ENCODE measurements around the gene COA6.

The COA6 gene

GRCh38 chr1:234405676-234406075, 32.4 kb downstream of the COA6 start:
- Histone ChIP-seq H3K27me3 (ENCODE audit: control insufficient read depth in 5 of 5, insufficient read depth in 4 of 5, low read length in 5 of 5) (no peaks in the 10 kb centered on the region), H3K4me3 (ENCODE audit: low read depth in 1 of 5, low read length in 5 of 5) (no peak overlapping the region), H3K27ac (ENCODE audit: low read depth, low read length) (no peak overlapping the region), H3K4me1 (ENCODE audit: control insufficient read depth in 5 of 5, insufficient read depth in 5 of 5, low read length in 5 of 5) (peaks cover 0 to 10% (median 5%) of the 10 kb centered on the region in 5 donors), H3K9me3 (ENCODE audit: control insufficient read depth in 5 of 5, low read length in 5 of 5) (no peaks in the 10 kb centered on the region), H3K9ac (ENCODE audit: low read length in 5 of 5) (no peak overlapping the region), H3K36me3 (ENCODE audit: control insufficient read depth in 5 of 5, insufficient read depth in 5 of 5, low read length in 5 of 5) (peaks cover 9 to 16% (median 13%) of the 10 kb centered on the region in 5 donors)

- no peaks in the 10 kb centered on the region for H3K9me3 ChIP-seq (ENCODE audit: control insufficient read depth in 5 of 5, low read length in 5 of 5)
- no peak overlapping the region for H3K27ac ChIP-seq (ENCODE audit: low read depth, low read length)
- H3K27me3 ChIP-seq (ENCODE audit: control insufficient read depth in 5 of 5, insufficient read depth in 4 of 5, low read length in 5 of 5) = no peaks in the 10 kb centered on the region
- H3K9ac ChIP-seq (ENCODE audit: low read length in 5 of 5) = no peak overlapping the region
- no peak overlapping the region for H3K4me3 ChIP-seq (ENCODE audit: low read depth in 1 of 5, low read length in 5 of 5)
- peaks cover 11 to 19% (median 13%) of the 10 kb centered on the region in 5 donors for H3K36me3 ChIP-seq (ENCODE audit: control insufficient read depth in 5 of 5, insufficient read depth in 5 of 5, low read length in 5 of 5)
- H3K4me1 ChIP-seq (ENCODE audit: control insufficient read depth in 5 of 5, insufficient read depth in 5 of 5, low read length in 5 of 5) = no peaks in the 10 kb centered on the region
Observed at GRCh38 chr1:234406871-234407270, 33.6 kb downstream of the COA6 start.

- Histone ChIP-seq H3K36me3 (ENCODE audit: control insufficient read depth in 5 of 5, insufficient read depth in 5 of 5, low read length in 5 of 5) (peaks cover 11 to 30% (median 26%) of the 10 kb centered on the region in 5 donors), H3K27ac (ENCODE audit: low read depth, low read length) (no peak overlapping the region), H3K4me1 (ENCODE audit: control insufficient read depth in 5 of 5, insufficient read depth in 5 of 5, low read length in 5 of 5) (no peaks in the 10 kb centered on the region), H3K9ac (ENCODE audit: low read length in 5 of 5) (no peak overlapping the region), H3K9me3 (ENCODE audit: control insufficient read depth in 5 of 5, low read length in 5 of 5) (no peaks in the 10 kb centered on the region), H3K4me3 (ENCODE audit: low read depth in 1 of 5, low read length in 5 of 5) (no peak overlapping the region), H3K27me3 (ENCODE audit: control insufficient read depth in 5 of 5, insufficient read depth in 4 of 5, low read length in 5 of 5) (no peaks in the 10 kb centered on the region)
Observed at GRCh38 chr1:234408757-234409156, 35.5 kb downstream of the COA6 start.

- no peaks in the 10 kb centered on the region for H3K9me3 ChIP-seq (ENCODE audit: control insufficient read depth in 5 of 5, low read length in 5 of 5)
- H3K9ac ChIP-seq (ENCODE audit: low read length in 5 of 5) = no peak overlapping the region
- no peak overlapping the region for H3K4me3 ChIP-seq (ENCODE audit: low read depth in 1 of 5, low read length in 5 of 5)
- H3K27ac ChIP-seq (ENCODE audit: low read depth, low read length) = no peak overlapping the region
- H3K27me3 ChIP-seq (ENCODE audit: control insufficient read depth in 5 of 5, insufficient read depth in 4 of 5, low read length in 5 of 5) = no peaks in the 10 kb centered on the region
- peaks cover 11 to 36% (median 27%) of the 10 kb centered on the region in 5 donors for H3K36me3 ChIP-seq (ENCODE audit: control insufficient read depth in 5 of 5, insufficient read depth in 5 of 5, low read length in 5 of 5)
- no peaks in the 10 kb centered on the region for H3K4me1 ChIP-seq (ENCODE audit: control insufficient read depth in 5 of 5, insufficient read depth in 5 of 5, low read length in 5 of 5)
Observed at GRCh38 chr1:234409328-234409727, 36.1 kb downstream of the COA6 start.

- Histone ChIP-seq H3K9me3 (ENCODE audit: control insufficient read depth in 5 of 5, low read length in 5 of 5) (no peaks in the 10 kb centered on the region), H3K4me1 (ENCODE audit: control insufficient read depth in 5 of 5, insufficient read depth in 5 of 5, low read length in 5 of 5) (no peaks in the 10 kb centered on the region), H3K27ac (ENCODE audit: low read depth, low read length) (no peak overlapping the region), H3K9ac (ENCODE audit: low read length in 5 of 5) (no peak overlapping the region), H3K4me3 (ENCODE audit: low read depth in 1 of 5, low read length in 5 of 5) (no peak overlapping the region), H3K36me3 (ENCODE audit: control insufficient read depth in 5 of 5, insufficient read depth in 5 of 5, low read length in 5 of 5) (peaks cover 22 to 52% (median 36%) of the 10 kb centered on the region in 5 donors), H3K27me3 (ENCODE audit: control insufficient read depth in 5 of 5, insufficient read depth in 4 of 5, low read length in 5 of 5) (no peaks in the 10 kb centered on the region)
Observed at GRCh38 chr1:234412830-234413229, 39.6 kb downstream of the COA6 start.

- Histone ChIP-seq H3K27ac (ENCODE audit: low read depth, low read length) (no peak overlapping the region), H3K36me3 (ENCODE audit: control insufficient read depth in 5 of 5, insufficient read depth in 5 of 5, low read length in 5 of 5) (peaks cover 24 to 52% (median 36%) of the 10 kb centered on the region in 5 donors), H3K9ac (ENCODE audit: low read length in 5 of 5) (no peak overlapping the region), H3K9me3 (ENCODE audit: control insufficient read depth in 5 of 5, low read length in 5 of 5) (no peaks in the 10 kb centered on the region), H3K4me1 (ENCODE audit: control insufficient read depth in 5 of 5, insufficient read depth in 5 of 5, low read length in 5 of 5) (no peaks in the 10 kb centered on the region), H3K4me3 (ENCODE audit: low read depth in 1 of 5, low read length in 5 of 5) (no peak overlapping the region), H3K27me3 (ENCODE audit: control insufficient read depth in 5 of 5, insufficient read depth in 4 of 5, low read length in 5 of 5) (no peaks in the 10 kb centered on the region)
Observed at GRCh38 chr1:234413485-234413884, 40.2 kb downstream of the COA6 start.

- H3K9me3 ChIP-seq (ENCODE audit: control insufficient read depth in 5 of 5, low read length in 5 of 5) = no peaks in the 10 kb centered on the region
- H3K9ac ChIP-seq (ENCODE audit: low read length in 5 of 5) = no peak overlapping the region
- H3K4me1 ChIP-seq (ENCODE audit: control insufficient read depth in 5 of 5, insufficient read depth in 5 of 5, low read length in 5 of 5) = no peaks in the 10 kb centered on the region
- peaks cover 24 to 50% (median 35%) of the 10 kb centered on the region in 5 donors for H3K36me3 ChIP-seq (ENCODE audit: control insufficient read depth in 5 of 5, insufficient read depth in 5 of 5, low read length in 5 of 5)
- H3K27ac ChIP-seq (ENCODE audit: low read depth, low read length) = no peak overlapping the region
- H3K4me3 ChIP-seq (ENCODE audit: low read depth in 1 of 5, low read length in 5 of 5) = no peak overlapping the region
- no peaks in the 10 kb centered on the region for H3K27me3 ChIP-seq (ENCODE audit: control insufficient read depth in 5 of 5, insufficient read depth in 4 of 5, low read length in 5 of 5)
Observed at GRCh38 chr1:234413990-234414389, 40.7 kb downstream of the COA6 start.

GRCh38 chr1:234427950-234428646, 54.8 kb downstream of the COA6 start:
- Histone ChIP-seq H3K27ac (ENCODE audit: low read depth, low read length) (no peak overlapping the region), H3K4me1 (ENCODE audit: control insufficient read depth in 5 of 5, insufficient read depth in 5 of 5, low read length in 5 of 5) (peaks cover 0 to 17% (median 0%) of the 10 kb centered on the region in 5 donors), H3K27me3 (ENCODE audit: control insufficient read depth in 5 of 5, insufficient read depth in 4 of 5, low read length in 5 of 5) (no peaks in the 10 kb centered on the region), H3K9me3 (ENCODE audit: control insufficient read depth in 5 of 5, low read length in 5 of 5) (no peaks in the 10 kb centered on the region), H3K4me3 (ENCODE audit: low read depth in 1 of 5, low read length in 5 of 5) (no peak overlapping the region), H3K9ac (ENCODE audit: low read length in 5 of 5) (no peak overlapping the region), H3K36me3 (ENCODE audit: control insufficient read depth in 5 of 5, insufficient read depth in 5 of 5, low read length in 5 of 5) (peaks cover 19 to 53% (median 26%) of the 10 kb centered on the region in 5 donors)

- H3K9me3 ChIP-seq (ENCODE audit: control insufficient read depth in 5 of 5, low read length in 5 of 5) = no peaks in the 10 kb centered on the region
- no peak overlapping the region for H3K9ac ChIP-seq (ENCODE audit: low read length in 5 of 5)
- peaks cover 21 to 61% (median 26%) of the 10 kb centered on the region in 5 donors for H3K36me3 ChIP-seq (ENCODE audit: control insufficient read depth in 5 of 5, insufficient read depth in 5 of 5, low read length in 5 of 5)
- peaks cover 0 to 17% (median 0%) of the 10 kb centered on the region in 5 donors for H3K4me1 ChIP-seq (ENCODE audit: control insufficient read depth in 5 of 5, insufficient read depth in 5 of 5, low read length in 5 of 5)
- H3K27ac ChIP-seq (ENCODE audit: low read depth, low read length) = no peak overlapping the region
- no peak overlapping the region for H3K4me3 ChIP-seq (ENCODE audit: low read depth in 1 of 5, low read length in 5 of 5)
- H3K27me3 ChIP-seq (ENCODE audit: control insufficient read depth in 5 of 5, insufficient read depth in 4 of 5, low read length in 5 of 5) = no peaks in the 10 kb centered on the region
Observed at GRCh38 chr1:234429434-234429806, 56.2 kb downstream of the COA6 start.

- H3K9ac ChIP-seq (ENCODE audit: low read length in 5 of 5) = no peak overlapping the region
- no peaks in the 10 kb centered on the region for H3K9me3 ChIP-seq (ENCODE audit: control insufficient read depth in 5 of 5, low read length in 5 of 5)
- no peak overlapping the region for H3K27ac ChIP-seq (ENCODE audit: low read depth, low read length)
- H3K36me3 ChIP-seq (ENCODE audit: control insufficient read depth in 5 of 5, insufficient read depth in 5 of 5, low read length in 5 of 5) = peaks cover 14 to 59% (median 24%) of the 10 kb centered on the region in 5 donors
- H3K27me3 ChIP-seq (ENCODE audit: control insufficient read depth in 5 of 5, insufficient read depth in 4 of 5, low read length in 5 of 5) = no peaks in the 10 kb centered on the region
- peaks cover 0 to 17% (median 3%) of the 10 kb centered on the region in 5 donors for H3K4me1 ChIP-seq (ENCODE audit: control insufficient read depth in 5 of 5, insufficient read depth in 5 of 5, low read length in 5 of 5)
- H3K4me3 ChIP-seq (ENCODE audit: low read depth in 1 of 5, low read length in 5 of 5) = no peak overlapping the region
Observed at GRCh38 chr1:234430691-234431090, 57.4 kb downstream of the COA6 start.
